Muscle of leg (tissue), 11 donors: ENCODE results near the gene CLTB. TPM values are rescaled to one million over a fixed set of nuclear protein-coding genes. Genes with fewer than 3 reads are reported as not detected.

Experiments used
- DNase-seq: peaks from one replicate; pipeline ENCODE4 v3.0.0; 2013
- H3K27ac ChIP-seq: one replicate; pipeline ENCODE4 v1.5.1; 2013; ENCODE audit warnings: mild to moderate bottlenecking, low read length, control low read depth
- H3K27me3 ChIP-seq: one replicate; pipeline ENCODE4 v1.6.1; 2013; ENCODE audit warnings: low read length; ENCODE audit not compliant: control insufficient read depth, insufficient read depth
- H3K36me3 ChIP-seq: one replicate; pipeline ENCODE4 v1.6.1; 2013; ENCODE audit warnings: low read length; ENCODE audit not compliant: control insufficient read depth, insufficient read depth
- H3K4me1 ChIP-seq: one replicate; pipeline ENCODE4 v1.6.1; 2013; ENCODE audit warnings: low read length; ENCODE audit not compliant: control insufficient read depth, insufficient read depth
- H3K4me3 ChIP-seq: one replicate; pipeline ENCODE4 v1.5.1; 2013; ENCODE audit warnings: low read length, control low read depth
- H3K9me3 ChIP-seq: replicated peaks from 2 replicates; pipeline ENCODE4 v1.6.1; 2013; ENCODE audit warnings: low read depth, low read length; ENCODE audit not compliant: control insufficient read depth
- WGBS: methylation state at CpG from one replicate; pipeline ENCODE4 v1.1.5; 2013; ENCODE audit warnings: missing lambda C conversion rate; ENCODE audit not compliant: insufficient coverage; 5-methylcytosine and 5-hydroxymethylcytosine counted together
- polyA plus RNA-seq, 8 donors: library from polyadenylated mRNA; unstranded; fragments of 120-200 nt; gene quantifications; one replicate each; pipeline versions ENCODE4 v1.2.1 to v1.2.3, GENCODE V29; 2013; ENCODE audit warnings: inconsistent platforms in 1 of 8, low replicate concordance in 1 of 8; ENCODE audit not compliant: insufficient read length in 8 of 8, insufficient read depth in 1 of 8
- total RNA-seq: library from RNA; stranded (reverse); fragments of 120-200 nt; gene quantifications from one replicate; pipeline ENCODE4 v1.2.4, GENCODE V29; 2013

The CLTB gene
- total and polyA plus RNA-seq, 9 donors: 50.0 to 65.8 (median 57.5) TPM

DNA sequence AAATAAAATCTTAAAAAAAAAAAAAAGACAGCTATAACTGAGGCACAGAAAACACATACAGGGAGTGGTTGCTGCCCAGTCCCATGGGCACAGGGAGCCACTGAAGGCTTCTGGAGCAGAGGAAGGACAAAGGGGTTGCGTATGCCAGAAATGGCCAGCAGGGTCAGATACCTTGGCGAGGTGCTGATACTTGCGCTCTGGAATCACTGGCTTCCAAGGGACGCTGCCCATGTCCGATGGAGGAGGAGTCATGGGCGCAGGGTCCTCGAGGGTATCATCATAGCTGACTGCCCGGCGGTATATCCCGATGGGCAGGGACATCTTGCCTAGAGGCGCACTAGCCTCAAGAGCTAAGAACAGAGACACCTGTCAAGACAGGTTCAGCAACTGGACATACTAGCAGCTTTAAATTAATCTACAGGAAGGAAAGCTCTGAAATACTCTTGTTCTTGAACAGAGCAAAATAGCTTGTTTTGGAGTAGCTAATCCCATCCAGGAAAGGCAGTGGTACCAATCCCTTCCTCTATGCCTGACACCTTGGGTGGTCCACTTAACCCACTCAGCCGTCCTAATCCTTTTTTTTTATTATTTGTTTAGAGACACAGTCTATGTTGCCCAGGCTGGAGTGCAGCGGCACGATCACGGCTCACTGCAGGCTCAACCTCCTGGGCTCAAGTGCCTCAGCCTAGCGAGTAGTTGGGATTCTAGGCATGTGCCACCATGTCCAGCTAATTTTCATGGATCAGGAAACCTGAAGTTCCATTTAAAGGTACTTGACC, 60.8 kb downstream of the CLTB start:
- H3K9me3 ChIP-seq: no peaks in the 10 kb centered on the region

DNA sequence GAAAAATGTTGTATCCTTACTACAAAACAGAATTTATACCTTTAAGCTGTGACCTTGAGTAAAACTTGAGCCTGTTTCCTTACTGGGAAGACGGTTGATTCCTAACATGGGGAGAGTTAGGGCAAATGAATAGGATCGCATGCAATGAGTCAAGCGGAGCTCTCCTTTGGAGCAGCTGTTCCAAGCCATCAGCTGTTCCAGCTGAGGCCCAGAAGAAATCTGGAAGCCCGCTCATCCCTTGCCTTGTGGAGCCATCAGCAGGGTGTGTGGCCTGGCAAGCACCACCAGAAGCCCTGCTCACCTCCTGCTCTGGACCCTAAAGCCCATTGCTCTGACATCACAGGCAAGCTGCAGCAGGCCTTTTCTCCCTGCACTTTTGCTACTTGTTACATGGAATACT, 62.8 kb downstream of the CLTB start:
- Histone ChIP-seq H3K36me3 (peaks cover 71% of the 10 kb centered on the region), H3K27me3 (no peaks in the 10 kb centered on the region), H3K9me3 (no peaks in the 10 kb centered on the region), H3K27ac (peak overlapping the region; percentile 20), H3K4me3 (no peak overlapping the region), H3K4me1 (peaks cover 14% of the 10 kb centered on the region)
- DNase-seq: peak; percentile 72
- 71% methylated on average over 4 of the region's 4 CpGs for WGBS

More for the DNA sequence above, 60.8 kb downstream of the CLTB start:
- Histone ChIP-seq H3K27me3 (no peaks in the 10 kb centered on the region), H3K4me3 (no peak overlapping the region), H3K4me1 (peaks cover 18% of the 10 kb centered on the region), H3K27ac (no peak overlapping the region), H3K36me3 (peaks cover 59% of the 10 kb centered on the region)
- no peak for DNase-seq
- 89% methylated on average over 14 of the region's 16 CpGs for WGBS

DNA sequence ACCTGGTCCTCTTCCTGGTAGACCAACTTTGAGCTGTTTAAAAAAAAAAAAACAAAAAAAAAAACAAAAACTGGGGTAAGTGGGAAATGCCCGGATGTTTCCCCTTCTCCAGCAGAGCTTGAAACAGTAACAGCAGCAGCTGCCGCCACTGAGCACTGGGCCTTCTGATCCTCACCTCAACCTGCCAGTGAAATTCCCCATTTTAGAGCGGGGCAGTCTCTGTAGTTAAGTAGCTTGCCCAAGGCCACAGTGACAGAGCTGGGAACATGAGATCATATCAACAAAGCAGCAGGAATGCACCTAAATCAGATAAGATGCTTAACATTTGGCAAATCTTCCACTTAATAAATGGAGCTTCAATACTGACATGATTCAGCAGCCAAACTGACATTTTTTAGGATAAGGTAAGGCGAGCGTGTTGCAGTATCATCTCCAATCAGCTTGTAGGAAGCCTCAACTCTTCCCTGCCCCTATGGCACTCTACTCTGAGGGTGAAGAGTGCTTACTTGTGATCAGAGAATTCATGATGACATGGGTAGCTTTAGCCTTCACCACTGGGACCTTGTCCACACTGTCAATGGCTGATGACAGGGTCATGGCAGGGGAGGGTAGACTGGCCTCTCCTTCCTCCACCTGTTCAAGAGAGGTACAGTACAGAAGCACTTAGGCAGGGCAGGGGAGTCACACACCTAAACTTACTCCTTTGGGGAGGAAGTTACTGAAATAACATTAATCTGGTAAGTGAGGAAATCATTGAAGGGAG, 64.0 kb downstream of the CLTB start:
- H3K27ac ChIP-seq: no peak overlapping the region
- H3K4me3 ChIP-seq: no peak overlapping the region
- H3K9me3 ChIP-seq: no peaks in the 10 kb centered on the region
- H3K4me1 ChIP-seq: peaks cover 14% of the 10 kb centered on the region
- no peaks in the 10 kb centered on the region for H3K27me3 ChIP-seq
- DNase-seq: no peak
- H3K36me3 ChIP-seq: peaks cover 80% of the 10 kb centered on the region
- WGBS: 72% methylated on average over 2 of the region's 5 CpGs

DNA sequence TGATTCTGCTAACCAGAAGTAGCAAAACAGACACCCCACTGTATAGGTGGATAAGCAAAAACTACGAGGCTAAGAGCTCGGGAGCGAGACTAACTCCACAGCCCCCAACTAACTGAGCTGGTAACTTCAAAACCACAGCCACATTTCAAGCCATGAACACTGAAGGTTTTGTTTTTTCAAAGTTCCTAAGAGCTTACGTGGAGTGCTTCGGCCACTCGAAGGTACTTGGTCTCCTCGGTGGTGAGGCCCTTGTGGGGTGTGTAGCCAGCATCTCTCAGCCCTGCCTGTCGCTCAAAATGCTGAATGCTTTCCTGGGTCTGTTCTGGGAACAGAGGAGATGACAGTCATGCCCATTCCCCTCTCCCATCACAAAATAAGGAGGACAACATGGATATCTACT, 65.9 kb downstream of the CLTB start:
- WGBS: 100% methylated on average over 5 of the region's 8 CpGs
- no peak overlapping the region for H3K27ac ChIP-seq
- H3K36me3 ChIP-seq: peaks cover 72% of the 10 kb centered on the region
- H3K9me3 ChIP-seq: no peaks in the 10 kb centered on the region
- H3K27me3 ChIP-seq: no peaks in the 10 kb centered on the region
- H3K4me1 ChIP-seq: peaks cover 14% of the 10 kb centered on the region
- DNase-seq: no peak
- H3K4me3 ChIP-seq: no peak overlapping the region

DNA sequence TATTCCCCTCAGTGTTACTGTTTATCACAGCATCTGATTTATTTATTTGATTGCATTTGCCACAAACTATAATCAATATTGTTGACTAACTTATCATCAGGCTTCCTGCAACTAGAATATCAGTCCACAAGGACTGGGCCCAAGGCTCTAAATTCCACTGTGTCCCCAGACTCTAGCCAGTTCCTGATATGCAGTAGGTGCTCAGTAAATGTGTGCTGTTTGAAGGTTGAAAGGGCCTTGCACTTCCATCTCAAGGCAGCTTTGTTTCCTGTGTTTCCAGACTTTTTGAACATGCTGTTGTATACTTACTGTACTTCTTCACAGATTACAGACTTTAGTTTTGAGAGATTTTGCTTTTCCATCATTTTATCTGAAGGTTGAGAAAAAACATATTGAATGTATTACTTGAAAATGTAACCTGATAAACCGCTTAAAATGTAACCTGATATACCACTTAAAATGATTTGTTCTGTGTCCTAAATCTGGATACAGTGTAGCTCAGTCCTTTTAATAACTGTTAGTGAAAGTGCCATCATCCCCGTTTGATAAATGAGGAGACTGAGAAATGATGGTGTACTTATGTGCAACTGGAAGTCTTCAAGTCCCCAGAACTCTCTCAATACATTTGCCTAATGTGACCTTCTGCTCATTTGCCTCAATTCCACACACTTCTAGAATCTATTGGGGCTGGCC, 73.4 kb downstream of the CLTB start:
- H3K36me3 ChIP-seq: peaks cover 26% of the 10 kb centered on the region
- no peaks in the 10 kb centered on the region for H3K4me1 ChIP-seq
- no CpG with 5 or more reads among the region's 2 CpGs for WGBS
- no peak overlapping the region for H3K4me3 ChIP-seq
- DNase-seq: no peak
- H3K27ac ChIP-seq: no peak overlapping the region
- no peaks in the 10 kb centered on the region for H3K27me3 ChIP-seq
- no peaks in the 10 kb centered on the region for H3K9me3 ChIP-seq

Other genes starting within 250 kb of the CLTB start
- 11.8 TPM for gene SIMC1, start 178.1 kb downstream of the CLTB start, total RNA-seq
- 10 to 100 TPM; 12.7 to 20.9 (median 14.4) TPM for gene SIMC1, start 178.1 kb downstream of the CLTB start, polyA plus RNA-seq
- 35.0 TPM for gene KIAA1191, start 54.8 kb downstream of the CLTB start, total RNA-seq
- gene KIAA1191, start 54.8 kb downstream of the CLTB start, polyA plus RNA-seq: 10 to 100 TPM; 59.9 to 74.6 (median 63.0) TPM
- 9.1 TPM for gene ARL10, start 51.1 kb downstream of the CLTB start, total RNA-seq
- gene ARL10, start 51.1 kb downstream of the CLTB start, polyA plus RNA-seq: 10 to 100 TPM in 4 of 8 donors, 1 to 10 TPM in 4; 7.9 to 12.5 (median 9.9) TPM
- gene NOP16, start 27.9 kb downstream of the CLTB start, total RNA-seq: 11.5 TPM
- 10 to 100 TPM; 27.7 to 37.2 (median 32.5) TPM for gene NOP16, start 27.9 kb downstream of the CLTB start, polyA plus RNA-seq
- 151 TPM for gene HIGD2A, start 27.8 kb downstream of the CLTB start, total RNA-seq
- gene HIGD2A, start 27.8 kb downstream of the CLTB start, polyA plus RNA-seq: 100 to 1,000 TPM; 145 to 220 (median 181) TPM
- 22.9 TPM for gene FAF2, start 31.8 kb upstream of the CLTB start, total RNA-seq
- 10 to 100 TPM; 22.6 to 33.0 (median 27.3) TPM for gene FAF2, start 31.8 kb upstream of the CLTB start, polyA plus RNA-seq
- gene RNF44, start 120.9 kb upstream of the CLTB start, total RNA-seq: 9.1 TPM
- gene RNF44, start 120.9 kb upstream of the CLTB start, polyA plus RNA-seq: 10 to 100 TPM; 20.5 to 39.5 (median 33.0) TPM
- gene CDHR2, start 132.8 kb upstream of the CLTB start, total RNA-seq: 0.04 TPM
- gene CDHR2, start 132.8 kb upstream of the CLTB start, polyA plus RNA-seq: 1 to 10 TPM in 3 of 8 donors, under 1 TPM in 5; 0.10 to 8.9 (median 0.22) TPM
- gene GPRIN1, start 193.6 kb upstream of the CLTB start, total RNA-seq: 0.49 TPM
- gene GPRIN1, start 193.6 kb upstream of the CLTB start, polyA plus RNA-seq: 1 to 10 TPM in 1 of 8 donors, under 1 TPM in 7; 0.51 to 2.8 (median 0.77) TPM
- not detected for gene SNCB, start 214.0 kb upstream of the CLTB start, total RNA-seq
- under 1 TPM in 1 of 8 donors, not detected in 7; 0.14 TPM for gene SNCB, start 214.0 kb upstream of the CLTB start, polyA plus RNA-seq
- gene EIF4E1B, start 214.1 kb upstream of the CLTB start, total RNA-seq: not detected
- not detected for gene EIF4E1B, start 214.1 kb upstream of the CLTB start, polyA plus RNA-seq
- 15.5 TPM for gene TSPAN17, start 230.9 kb upstream of the CLTB start, total RNA-seq
- gene TSPAN17, start 230.9 kb upstream of the CLTB start, polyA plus RNA-seq: 10 to 100 TPM; 23.7 to 35.6 (median 27.0) TPM